ENCODE results near the gene CYP2R1. TPM values are rescaled to one million over a fixed set of nuclear protein-coding genes. Genes with fewer than 3 reads are reported as not detected.

Gene CYP2R1
- total RNA-seq, 4 donors from 2014 or later = 13.5 to 22.7 (median 14.9) TPM

DNA sequence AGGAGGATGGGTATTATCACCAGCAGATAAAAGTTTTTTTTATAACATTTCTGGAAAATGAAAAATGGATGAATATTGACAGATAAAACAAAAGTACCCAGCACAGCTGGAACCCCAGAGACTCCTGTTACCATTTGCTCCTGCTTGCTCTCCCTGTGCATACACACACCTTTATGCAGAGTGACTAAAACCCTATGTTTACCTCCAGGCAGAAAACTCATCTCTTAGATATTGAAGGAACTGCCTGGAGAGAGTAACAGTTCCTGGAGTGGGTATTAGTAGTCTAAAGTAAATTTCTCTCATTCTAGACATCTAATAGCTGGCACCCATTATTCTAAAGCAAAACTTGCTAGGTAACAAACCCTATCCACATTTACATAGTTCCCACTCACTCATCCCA lies 38.0 kb downstream of the CYP2R1 start:
- no peak overlapping the region for H3K4me3 ChIP-seq
- H3K4me1 ChIP-seq = no peaks in the 10 kb centered on the region
- no peaks in the 10 kb centered on the region for H3K27me3 ChIP-seq
- no peak overlapping the region for H3K27ac ChIP-seq
- no peaks in the 10 kb centered on the region for H3K9me3 ChIP-seq
- H3K36me3 ChIP-seq = no peaks in the 10 kb centered on the region
- TF ChIP-seq, protein P1, sequence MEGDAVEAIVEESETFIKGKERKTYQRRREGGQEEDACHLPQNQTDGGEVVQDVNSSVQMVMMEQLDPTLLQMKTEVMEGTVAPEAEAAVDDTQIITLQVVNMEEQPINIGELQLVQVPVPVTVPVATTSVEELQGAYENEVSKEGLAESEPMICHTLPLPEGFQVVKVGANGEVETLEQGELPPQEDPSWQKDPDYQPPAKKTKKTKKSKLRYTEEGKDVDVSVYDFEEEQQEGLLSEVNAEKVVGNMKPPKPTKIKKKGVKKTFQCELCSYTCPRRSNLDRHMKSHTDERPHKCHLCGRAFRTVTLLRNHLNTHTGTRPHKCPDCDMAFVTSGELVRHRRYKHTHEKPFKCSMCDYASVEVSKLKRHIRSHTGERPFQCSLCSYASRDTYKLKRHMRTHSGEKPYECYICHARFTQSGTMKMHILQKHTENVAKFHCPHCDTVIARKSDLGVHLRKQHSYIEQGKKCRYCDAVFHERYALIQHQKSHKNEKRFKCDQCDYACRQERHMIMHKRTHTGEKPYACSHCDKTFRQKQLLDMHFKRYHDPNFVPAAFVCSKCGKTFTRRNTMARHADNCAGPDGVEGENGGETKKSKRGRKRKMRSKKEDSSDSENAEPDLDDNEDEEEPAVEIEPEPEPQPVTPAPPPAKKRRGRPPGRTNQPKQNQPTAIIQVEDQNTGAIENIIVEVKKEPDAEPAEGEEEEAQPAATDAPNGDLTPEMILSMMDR (IDR thresholded peaks at IDR 0.05) = no peak
- TF ChIP-seq POLR2AphosphoS5 (IDR thresholded peaks at IDR 0.05) = no peak
- TF ChIP-seq EP300 (IDR thresholded peaks at IDR 0.05) = no peak
- TF ChIP-seq POLR2A (IDR thresholded peaks at IDR 0.05) = no peak
- no peak for ATAC-seq

DNA sequence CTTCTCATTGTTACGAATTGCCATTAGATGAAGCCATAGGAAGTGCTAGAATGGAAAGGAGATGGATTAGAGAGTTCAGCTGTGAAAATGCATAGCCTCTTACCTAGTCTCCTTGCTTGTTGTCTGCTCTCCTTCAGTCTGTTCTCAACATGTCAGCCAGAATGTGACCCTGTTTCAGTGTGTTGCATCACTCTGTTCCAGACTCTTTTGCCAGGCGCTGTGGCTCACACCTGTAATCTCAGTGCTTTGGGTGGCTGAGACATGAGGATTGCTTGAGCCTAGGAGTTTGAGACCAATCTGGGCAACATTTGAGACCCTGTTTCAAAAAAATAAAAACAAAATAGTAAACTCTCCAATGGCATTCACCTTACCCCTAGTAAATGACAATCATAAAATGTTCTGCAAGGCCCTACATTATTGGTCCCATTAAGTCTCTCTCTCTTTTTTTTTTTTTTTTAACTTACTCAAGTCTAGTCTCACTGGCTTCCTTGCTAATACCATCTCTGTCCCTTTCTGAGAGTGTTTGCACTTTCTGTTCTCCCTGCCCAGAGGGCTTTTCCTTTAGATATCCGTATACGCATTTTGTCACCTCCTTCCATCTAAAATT lies 39.4 kb downstream of the CYP2R1 start:
- no peaks in the 10 kb centered on the region for H3K4me1 ChIP-seq
- ATAC-seq = no peak
- no peak overlapping the region for H3K27ac ChIP-seq
- TF ChIP-seq EP300 (IDR thresholded peaks at IDR 0.05) = no peak
- TF ChIP-seq POLR2AphosphoS5 (IDR thresholded peaks at IDR 0.05) = no peak
- no peak for TF ChIP-seq POLR2A (IDR thresholded peaks at IDR 0.05)
- TF ChIP-seq, protein P1 (IDR thresholded peaks at IDR 0.05) = no peak
- no peaks in the 10 kb centered on the region for H3K36me3 ChIP-seq
- no peaks in the 10 kb centered on the region for H3K9me3 ChIP-seq
- 90 to 94% methylated on average over 3 to 4 of the region's 4 CpGs for WGBS, 2 donors (ENCODE audit: low coverage in 1 of 2)
- H3K4me3 ChIP-seq = no peak overlapping the region
- no peaks in the 10 kb centered on the region for H3K27me3 ChIP-seq

DNA sequence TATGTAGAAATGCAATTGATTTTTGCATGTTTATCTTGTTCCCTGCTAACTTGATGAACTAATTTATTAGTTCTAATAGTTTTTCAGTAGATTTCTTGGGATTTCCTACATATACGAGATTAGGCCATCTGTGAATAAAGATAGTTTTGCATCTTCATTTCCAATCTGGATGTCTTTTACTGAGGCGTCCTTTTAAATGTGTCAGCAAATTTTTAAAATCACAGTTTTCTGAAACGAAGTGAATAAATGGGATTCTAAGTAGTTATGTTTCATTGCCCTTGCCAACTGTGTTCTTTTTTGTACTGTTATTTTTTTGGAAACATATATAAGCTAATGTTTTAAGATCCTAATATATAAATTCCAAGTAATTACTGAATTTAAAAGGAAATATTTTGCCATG lies 50.0 kb downstream of the CYP2R1 start:
- no peaks in the 10 kb centered on the region for H3K4me1 ChIP-seq
- 87 to 92% methylated on average over 3 of the region's 3 CpGs for WGBS, 2 donors (ENCODE audit: low coverage in 1 of 2)
- no peak overlapping the region for H3K27ac ChIP-seq
- no peaks in the 10 kb centered on the region for H3K9me3 ChIP-seq
- H3K4me3 ChIP-seq = no peak overlapping the region
- H3K27me3 ChIP-seq = no peaks in the 10 kb centered on the region
- TF ChIP-seq POLR2A (IDR thresholded peaks at IDR 0.05) = no peak
- TF ChIP-seq POLR2AphosphoS5 (IDR thresholded peaks at IDR 0.05) = no peak
- TF ChIP-seq EP300 (IDR thresholded peaks at IDR 0.05) = no peak
- TF ChIP-seq, protein P1 (IDR thresholded peaks at IDR 0.05) = no peak
- H3K36me3 ChIP-seq = peaks cover 0 to 6% of the 10 kb centered on the region in 2 donors
- no peak for ATAC-seq

DNA sequence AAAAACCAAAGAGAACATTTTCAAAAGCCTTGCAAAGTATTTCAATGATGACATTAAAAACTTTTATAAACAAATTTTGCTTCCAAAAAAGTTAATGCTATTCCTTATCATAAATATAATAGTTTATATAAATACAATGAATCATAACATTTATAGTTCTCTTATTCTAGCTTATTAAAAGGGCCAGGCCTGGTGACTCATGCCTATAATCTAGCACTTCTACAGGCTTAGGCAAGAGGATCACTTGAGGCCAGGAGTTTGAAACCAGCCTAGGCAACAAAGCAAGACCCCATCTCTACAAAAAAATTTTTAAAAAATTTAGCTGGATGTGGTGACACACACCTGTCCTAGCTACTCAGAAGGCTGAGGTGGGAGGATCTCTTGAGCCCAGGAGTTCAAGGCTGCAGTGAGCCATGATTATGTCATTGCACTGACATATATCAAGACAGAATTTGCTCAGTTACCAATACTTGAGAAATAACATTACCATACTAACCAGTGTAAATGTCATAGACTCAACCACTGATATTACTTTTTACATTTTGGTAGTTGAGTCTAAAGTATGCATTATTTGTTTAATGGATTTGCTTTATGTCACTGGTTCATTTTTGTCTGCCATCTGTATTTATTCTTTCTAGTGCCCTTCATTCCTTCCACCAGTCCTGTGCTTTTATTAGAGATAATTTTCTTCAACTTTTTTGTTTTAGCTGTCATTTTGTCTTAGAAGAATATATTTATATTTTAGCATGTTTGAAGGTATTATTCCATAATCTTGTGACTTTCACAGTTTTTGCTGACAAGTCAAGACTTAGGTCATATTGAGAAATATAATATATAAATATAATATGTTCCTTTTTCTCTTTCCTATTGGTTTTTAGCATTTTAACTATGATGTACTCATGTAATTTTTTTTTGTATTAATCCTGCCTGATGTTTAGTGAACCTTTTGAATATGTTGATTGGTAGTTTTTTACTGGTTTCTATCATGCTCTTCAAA lies 56.2 kb downstream of the CYP2R1 start:
- H3K4me3 ChIP-seq = no peak overlapping the region
- no peaks in the 10 kb centered on the region for H3K27me3 ChIP-seq
- H3K36me3 ChIP-seq = no peaks in the 10 kb centered on the region
- TF ChIP-seq EP300 (IDR thresholded peaks at IDR 0.05) (no peak), POLR2A (IDR thresholded peaks at IDR 0.05) (no peak), POLR2AphosphoS5 (IDR thresholded peaks at IDR 0.05) (no peak)
- TF ChIP-seq, protein P1 (IDR thresholded peaks at IDR 0.05) = no peak
- ATAC-seq = no peak
- H3K9me3 ChIP-seq = no peaks in the 10 kb centered on the region
- no peaks in the 10 kb centered on the region for H3K4me1 ChIP-seq
- no peak overlapping the region for H3K27ac ChIP-seq

Small RNAs within 50 kb of the gene (small RNA-seq; reads per million reads assigned to genes)
- 0 reads per million in 4 donors for gene CALCP

Other genes with a start within 250 kb of the CYP2R1 start
- 10 to 100 TPM; 11.7 to 21.8 (median 17.9) TPM for gene PDE3B, start 248.4 kb downstream of the CYP2R1 start, total RNA-seq
- gene CALCA, start 80.1 kb upstream of the CYP2R1 start, total RNA-seq = not detected
- gene CALCB, start 181.4 kb upstream of the CYP2R1 start, total RNA-seq = not detected
- 10 to 100 TPM in 1 of 4 donors, 1 to 10 TPM in 3; 1.3 to 11.4 (median 2.6) TPM for gene INSC, start 222.7 kb upstream of the CYP2R1 start, total RNA-seq

Data from gastroesophageal sphincter (tissue), 4 donors.